Mucosa of descending colon (tissue), 3 donors: ENCODE data around the gene DUSP14. TPM values are rescaled to one million over a fixed set of nuclear protein-coding genes. Genes with fewer than 3 reads are reported as not detected.

ENCODE experiments used
- ATAC-seq: fragments of 200-7000 bp; cut with Tn5 transposase; one replicate; pipeline ENCODE4 v1.9.1; 2020; ENCODE audit warnings: mild to moderate bottlenecking, moderate library complexity
- DNase-seq, 3 donors: peaks; one replicate each; pipeline ENCODE4 v3.0.0-alpha.2; 2020
- H3K36me3 ChIP-seq: fragments of 200-600 bp; one replicate; pipeline ENCODE4 v1.8.0; 2021; ENCODE audit warnings: low read depth, mild to moderate bottlenecking
- H3K4me1 ChIP-seq: fragments of 200-600 bp; one replicate; pipeline ENCODE4 v1.8.0; 2021; ENCODE audit warnings: low read depth, mild to moderate bottlenecking
- H3K4me3 ChIP-seq: fragments of 200-600 bp; one replicate; pipeline ENCODE4 v1.8.0; 2021; ENCODE audit warnings: mild to moderate bottlenecking
- H3K9me3 ChIP-seq: fragments of 200-600 bp; one replicate; pipeline ENCODE4 v1.8.0; 2021; ENCODE audit warnings: mild to moderate bottlenecking
- intact Hi-C, 2 donors: fragments of 100-400 bp; cut with DNase I in 1 of 2; cut with micrococcal nuclease in 1 of 2; formaldehyde crosslinking; loops; one replicate each; pipeline versions ENCODE4 v1.11.0 to v1.11.1; 2022; cut with DNase I, micrococcal nuclease
- total RNA-seq, 3 donors: library from RNA; stranded (reverse); fragmentation: NEBNext Ultra II Directional in 2 of 3; extraction: Animal tissue kit (Norgen Biotek cat#: 25700) in 2 of 3; gene quantifications; one replicate each; pipeline versions ENCODE4 v1.2.1 to v1.2.4, GENCODE V29; 2021 to 2023
- TF ChIP-seq, protein P1 (sequence below): fragments of 200-600 bp; IDR thresholded peaks from one replicate; pipeline ENCODE4 v1.8.0; 2022; ENCODE audit warnings: antibody characterized with exemption, mild to moderate bottlenecking
- donor health status: DM: no; HTN: no; CAD: no; lungs with moderate emphysema.
- donor health status: DM: no; HTN: no; CAD: no.
- donor health status: DM: no; HTN: yes; CAD: no.

The DUSP14 gene
- total RNA-seq, 3 donors from 2014 or later, result 0.81 to 8.2 (median 1.8) TPM

DNA sequence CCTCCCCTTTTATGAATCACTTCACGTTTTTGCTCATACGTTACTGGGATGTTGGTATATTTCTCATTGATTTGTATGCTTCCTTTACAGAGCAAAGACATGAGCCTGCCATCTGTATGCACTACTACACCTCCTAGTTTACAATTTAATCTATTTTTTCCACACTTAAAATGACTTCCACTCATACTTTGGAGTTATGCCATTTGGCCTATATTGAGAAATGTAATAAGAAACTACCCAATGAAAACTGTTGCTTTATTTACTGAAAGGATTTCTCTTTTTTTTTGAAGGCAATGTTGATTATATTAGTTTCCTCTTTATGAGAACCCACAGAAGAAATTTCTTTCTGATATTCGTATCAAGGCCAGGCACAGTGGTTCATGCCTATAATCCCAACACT lies 43.1 kb downstream of the DUSP14 start:
- Histone ChIP-seq H3K4me3 (no peak overlapping the region), H3K4me1 (no peaks in the 10 kb centered on the region), H3K36me3 (peaks cover 8% of the 10 kb centered on the region), H3K9me3 (no peaks in the 10 kb centered on the region)
- intact Hi-C loops, result no loop called here
- ATAC-seq, result no peak
- TF ChIP-seq, protein P1, sequence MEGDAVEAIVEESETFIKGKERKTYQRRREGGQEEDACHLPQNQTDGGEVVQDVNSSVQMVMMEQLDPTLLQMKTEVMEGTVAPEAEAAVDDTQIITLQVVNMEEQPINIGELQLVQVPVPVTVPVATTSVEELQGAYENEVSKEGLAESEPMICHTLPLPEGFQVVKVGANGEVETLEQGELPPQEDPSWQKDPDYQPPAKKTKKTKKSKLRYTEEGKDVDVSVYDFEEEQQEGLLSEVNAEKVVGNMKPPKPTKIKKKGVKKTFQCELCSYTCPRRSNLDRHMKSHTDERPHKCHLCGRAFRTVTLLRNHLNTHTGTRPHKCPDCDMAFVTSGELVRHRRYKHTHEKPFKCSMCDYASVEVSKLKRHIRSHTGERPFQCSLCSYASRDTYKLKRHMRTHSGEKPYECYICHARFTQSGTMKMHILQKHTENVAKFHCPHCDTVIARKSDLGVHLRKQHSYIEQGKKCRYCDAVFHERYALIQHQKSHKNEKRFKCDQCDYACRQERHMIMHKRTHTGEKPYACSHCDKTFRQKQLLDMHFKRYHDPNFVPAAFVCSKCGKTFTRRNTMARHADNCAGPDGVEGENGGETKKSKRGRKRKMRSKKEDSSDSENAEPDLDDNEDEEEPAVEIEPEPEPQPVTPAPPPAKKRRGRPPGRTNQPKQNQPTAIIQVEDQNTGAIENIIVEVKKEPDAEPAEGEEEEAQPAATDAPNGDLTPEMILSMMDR, result no peak
- no peak for DNase-seq

DNA sequence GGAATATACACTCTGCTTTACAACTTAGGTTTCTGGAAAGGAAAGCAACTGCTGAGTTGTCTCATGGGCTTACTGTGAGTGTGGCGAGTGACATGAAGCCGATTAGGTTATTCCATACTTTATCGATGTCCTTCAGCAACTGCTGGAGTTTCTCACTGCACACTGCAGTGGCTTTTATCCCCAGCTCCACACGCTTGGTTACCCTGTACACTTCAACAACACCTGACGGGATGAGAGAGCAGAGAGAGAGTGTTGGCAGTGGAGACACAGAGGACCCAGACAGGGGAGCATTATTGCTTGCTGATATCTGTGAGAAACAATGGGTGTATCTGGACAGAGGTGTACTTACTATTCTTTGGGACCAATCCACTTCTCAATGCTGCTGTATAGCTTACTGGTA lies 46.2 kb downstream of the DUSP14 start:
- no peak overlapping the region for H3K4me3 ChIP-seq
- TF ChIP-seq, protein P1, result no peak
- ATAC-seq (no peak), DNase-seq (no peak)
- no peaks in the 10 kb centered on the region for H3K9me3 ChIP-seq
- no peaks in the 10 kb centered on the region for H3K4me1 ChIP-seq
- intact Hi-C loops, result no loop called here
- H3K36me3 ChIP-seq, result peaks cover 29% of the 10 kb centered on the region

DNA sequence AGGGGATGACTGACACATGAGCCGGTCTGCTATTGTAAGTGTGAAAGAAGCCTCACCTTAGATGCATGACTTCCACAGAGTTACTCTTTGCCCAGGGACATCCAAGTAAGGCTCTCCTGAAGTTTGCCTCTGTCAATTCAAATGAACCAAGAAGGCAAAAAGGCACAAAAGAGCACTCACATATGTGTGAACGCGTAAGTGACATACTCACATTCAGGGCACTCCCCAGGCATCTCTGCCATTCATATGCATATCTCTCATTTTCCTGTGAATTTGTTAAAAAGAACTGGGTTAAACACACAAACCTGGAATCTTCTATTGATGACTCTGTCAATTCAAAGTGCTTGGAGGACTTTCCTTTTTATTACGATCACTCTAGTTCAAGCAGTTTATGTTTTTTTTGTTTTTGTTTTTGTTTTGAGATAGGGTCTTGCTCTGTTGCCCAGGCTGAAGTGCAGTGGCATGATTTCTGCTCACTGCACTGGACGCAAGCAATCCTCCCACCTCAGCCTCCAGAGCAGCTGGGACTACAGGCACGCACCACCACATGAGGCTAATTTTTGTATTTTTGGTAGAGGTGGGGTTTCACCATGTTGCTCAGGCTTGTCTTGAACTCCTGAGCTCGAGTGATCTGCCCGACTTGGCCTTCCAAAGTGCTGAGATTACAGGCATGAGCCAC lies 49.4 kb downstream of the DUSP14 start:
- no peaks in the 10 kb centered on the region for H3K9me3 ChIP-seq
- no peak overlapping the region for H3K4me3 ChIP-seq
- intact Hi-C loops, result no loop called here
- no peaks in the 10 kb centered on the region for H3K4me1 ChIP-seq
- ATAC-seq, result no peak
- no peak for DNase-seq
- TF ChIP-seq, protein P1, result no peak
- H3K36me3 ChIP-seq, result peaks cover 29% of the 10 kb centered on the region

DNA sequence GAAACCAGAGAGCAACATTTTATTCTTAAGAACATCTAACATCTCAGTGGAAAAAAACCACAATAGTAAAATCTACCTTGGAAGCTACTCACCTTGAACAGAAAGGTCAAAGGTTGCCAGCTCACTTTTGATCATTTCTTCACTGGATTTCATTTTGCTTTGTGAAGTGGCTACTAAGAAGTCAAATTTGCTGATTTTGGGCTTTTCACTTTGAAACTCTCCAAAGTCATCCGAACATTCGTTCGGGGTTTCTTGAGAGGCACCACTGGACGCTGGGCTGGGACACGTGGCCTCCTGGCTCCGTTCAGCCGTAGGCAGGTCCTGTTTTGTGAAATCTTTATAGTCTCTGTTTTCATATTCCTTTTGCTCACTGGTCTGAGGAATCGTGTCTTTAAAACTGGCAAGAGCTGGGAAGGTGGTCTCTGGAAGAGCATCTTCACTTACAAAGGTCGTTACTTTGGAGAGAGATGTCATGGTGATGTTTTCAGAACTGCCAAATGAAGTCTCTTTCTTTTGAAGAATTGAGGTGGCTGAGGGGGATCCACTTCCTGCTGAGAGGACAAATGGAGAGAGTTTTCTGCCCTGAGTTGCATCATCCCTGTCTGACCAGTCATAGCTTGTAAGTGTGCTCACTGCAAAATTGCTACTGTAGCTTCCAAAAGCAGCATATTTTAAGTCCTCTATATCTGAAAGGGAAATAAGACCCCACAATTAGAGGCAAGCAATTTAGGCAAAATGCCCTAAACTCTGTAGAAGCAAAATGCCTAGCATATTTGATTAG lies 52.4 kb downstream of the DUSP14 start:
- H3K36me3 ChIP-seq, result peaks cover 27% of the 10 kb centered on the region
- TF ChIP-seq, protein P1, result no peak
- no peak for DNase-seq
- H3K4me3 ChIP-seq, result no peak overlapping the region
- ATAC-seq, result no peak
- no peaks in the 10 kb centered on the region for H3K4me1 ChIP-seq
- intact Hi-C loops, result no loop called here
- no peaks in the 10 kb centered on the region for H3K9me3 ChIP-seq

DNA sequence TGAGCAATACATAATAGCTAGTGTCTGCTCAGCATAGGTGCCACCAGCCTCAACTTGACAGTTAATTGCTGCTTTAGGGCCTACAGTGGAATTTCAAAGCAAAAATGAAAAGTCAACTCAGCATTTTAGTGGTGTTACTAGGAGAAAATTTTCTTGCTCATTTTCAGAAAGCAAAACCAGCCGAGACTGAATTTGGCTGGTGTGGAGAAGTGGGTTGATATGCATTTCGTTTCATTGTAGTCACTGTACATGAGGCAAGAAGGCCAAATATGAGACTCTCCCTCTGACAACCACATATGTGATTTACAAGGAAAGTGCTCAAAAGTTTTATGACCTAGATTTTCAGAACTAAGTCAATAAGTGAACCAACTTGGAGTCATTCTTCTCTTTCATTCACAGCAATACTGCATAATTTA lies 54.0 kb downstream of the DUSP14 start:
- intact Hi-C loops, result no loop called here
- H3K9me3 ChIP-seq, result no peaks in the 10 kb centered on the region
- DNase-seq (no peak), ATAC-seq (peak; percentile 42)
- no peak overlapping the region for H3K4me3 ChIP-seq
- H3K36me3 ChIP-seq, result peaks cover 16% of the 10 kb centered on the region
- H3K4me1 ChIP-seq, result no peaks in the 10 kb centered on the region
- TF ChIP-seq, protein P1, result no peak
